Epithelial cell of esophagus (primary cell): ENCODE measurements around the gene NME2.

Source experiments
- DNase-seq: peaks from one replicate; pipeline ENCODE4 v3.0.0; 2010; ENCODE audit warnings: low read depth
- H3K4me3 ChIP-seq: 2 replicates; pipeline ENCODE4 v1.5.1; 2011; ENCODE audit warnings: mild to moderate bottlenecking, low read length, control low read depth
- CTCF ChIP-seq: IDR thresholded peaks from 2 replicates; pipeline ENCODE4 v1.5.1; 2011; ENCODE audit warnings: low read depth, mild to moderate bottlenecking, low read length, control low read depth, inconsistent platforms; ENCODE audit not compliant: insufficient read depth; ENCODE audit errors: missing control alignments

NME2 gene

GRCh38 chr17:51185763-51186332, 19.6 kb downstream of the NME2 start:
- no peak overlapping the region for H3K4me3 ChIP-seq
- no peak for DNase-seq
- TF ChIP-seq CTCF: no peak

GRCh38 chr17:51188271-51188833, 22.1 kb downstream of the NME2 start:
- no peak for DNase-seq
- no peak for TF ChIP-seq CTCF
- H3K4me3 ChIP-seq: no peak overlapping the region

DNA sequence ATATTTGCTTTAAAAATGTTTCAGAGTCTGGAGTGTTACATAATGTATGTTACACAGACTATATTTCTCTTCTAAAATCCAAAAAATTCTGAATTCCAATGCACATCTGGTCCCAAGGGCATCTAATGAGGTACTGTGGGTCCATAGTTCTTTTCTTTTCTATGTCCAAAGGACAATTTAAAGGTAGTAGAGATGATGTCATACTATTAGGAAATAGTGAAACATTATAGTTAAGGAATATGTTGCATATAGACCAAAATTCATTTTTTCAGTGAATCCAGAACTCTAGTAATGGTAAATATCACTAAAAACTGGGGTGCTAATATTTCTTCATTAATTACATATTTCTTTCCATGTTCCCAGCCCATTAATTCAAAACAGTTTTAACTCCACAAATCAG, 23.0 kb downstream of the NME2 start:
- TF ChIP-seq CTCF: no peak
- DNase-seq: no peak
- H3K4me3 ChIP-seq: no peak overlapping the region

GRCh38 chr17:51189628-51190027, 23.4 kb downstream of the NME2 start:
- DNase-seq: no peak
- no peak for TF ChIP-seq CTCF
- no peak overlapping the region for H3K4me3 ChIP-seq

DNA sequence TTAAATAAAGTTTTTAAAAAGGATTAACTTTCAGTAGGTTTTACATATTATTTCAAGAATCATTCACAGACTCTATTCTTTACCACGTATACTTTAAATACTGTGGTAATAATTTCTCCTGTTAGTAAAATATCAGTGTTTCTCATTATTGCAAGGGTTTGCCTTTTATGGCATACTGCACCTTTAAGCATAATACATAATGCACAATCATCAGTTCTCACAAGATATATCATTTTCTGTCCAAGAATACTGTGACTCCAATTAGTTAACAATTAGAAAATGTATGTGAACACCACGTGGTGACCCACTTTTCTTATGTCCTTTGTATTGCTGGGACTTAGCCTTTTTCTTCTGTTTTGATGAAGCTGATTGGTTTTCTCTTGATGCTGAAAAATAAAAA, 25.7 kb downstream of the NME2 start:
- DNase-seq: no peak
- no peak overlapping the region for H3K4me3 ChIP-seq
- TF ChIP-seq CTCF: no peak

DNA sequence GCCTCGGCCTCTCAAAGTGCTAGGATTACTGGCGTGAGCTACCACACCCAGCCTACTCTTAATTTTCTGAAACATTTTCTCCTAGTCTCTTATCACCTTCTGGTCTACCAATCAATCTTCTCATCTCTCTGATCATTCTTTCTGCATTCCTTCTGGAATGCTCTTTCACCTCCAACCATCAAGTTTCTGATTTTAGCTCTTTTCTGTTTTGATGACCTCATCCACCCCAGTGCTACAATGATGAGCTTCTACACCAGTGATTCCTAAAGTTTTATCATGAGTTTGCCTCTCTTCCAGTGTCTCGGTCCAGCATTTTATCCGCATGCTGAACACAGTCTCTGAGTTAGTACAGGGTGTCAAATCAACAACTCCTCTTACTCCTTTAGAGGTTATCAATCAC, 31.5 kb downstream of the NME2 start:
- no peak for TF ChIP-seq CTCF
- no peak for DNase-seq
- H3K4me3 ChIP-seq: no peak overlapping the region

DNA sequence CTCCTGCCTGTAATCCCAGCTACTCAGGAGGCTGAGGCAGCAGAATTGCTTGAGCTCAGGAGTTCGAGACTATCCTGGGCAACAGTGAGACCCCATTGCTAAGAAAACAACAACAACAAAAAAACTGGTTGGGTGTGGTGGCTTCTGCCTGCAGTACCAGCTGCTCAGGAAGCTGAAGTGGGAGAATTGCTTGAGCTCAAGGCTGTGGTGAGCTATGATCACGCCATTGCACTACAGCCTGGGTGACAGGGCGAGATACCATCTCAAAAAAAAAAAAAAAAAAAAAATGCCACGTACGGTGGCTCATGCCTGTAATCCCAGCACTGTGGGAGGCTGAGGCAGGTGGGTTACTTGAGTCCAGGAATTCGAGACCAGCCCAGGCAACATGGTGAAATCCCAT, 34.1 kb downstream of the NME2 start:
- no peak for DNase-seq
- no peak overlapping the region for H3K4me3 ChIP-seq
- no peak for TF ChIP-seq CTCF
